Spinal cord (tissue), 10 donors: ENCODE measurements around the gene TUNAR. TPM values are rescaled to one million over a fixed set of nuclear protein-coding genes. Genes with fewer than 3 reads are reported as not detected.
A peak's percentile ranks its signal among the peaks of the same experiment; 100 is the strongest.

Experiments used
- DNase-seq, 6 donors: peaks; one replicate each; pipeline versions ENCODE4 v3.0.0 to v3.0.0-alpha.2; 2013 to 2015; ENCODE audit warnings: low spot score in 6 of 6, low read depth in 4 of 6
- H3K27ac ChIP-seq: one replicate; pipeline ENCODE4 v1.5.1; 2013; ENCODE audit warnings: low read depth, low read length, control low read depth
- H3K27me3 ChIP-seq: one replicate; pipeline ENCODE4 v1.6.1; 2013; ENCODE audit warnings: low read length; ENCODE audit not compliant: control insufficient read depth, insufficient read depth
- H3K36me3 ChIP-seq: one replicate; pipeline ENCODE4 v1.6.1; 2013; ENCODE audit warnings: low read length; ENCODE audit not compliant: control insufficient read depth, insufficient read depth
- H3K4me1 ChIP-seq: one replicate; pipeline ENCODE4 v1.6.1; 2013; ENCODE audit warnings: low read length; ENCODE audit not compliant: control insufficient read depth, insufficient read depth
- H3K4me3 ChIP-seq: one replicate; pipeline ENCODE4 v1.5.1; 2013; ENCODE audit warnings: low read depth, low read length, control low read depth
- H3K9me3 ChIP-seq: one replicate; pipeline ENCODE4 v1.6.1; 2013; ENCODE audit warnings: low read length; ENCODE audit not compliant: control insufficient read depth, insufficient read depth
- WGBS: methylation state at CpG from one replicate; pipeline ENCODE4 v1.1.5; 2013; ENCODE audit warnings: missing lambda C conversion rate; ENCODE audit not compliant: insufficient coverage; 5-methylcytosine and 5-hydroxymethylcytosine counted together
- polyA plus RNA-seq, 2 donors: library from polyadenylated mRNA; unstranded; fragments of 120-200 nt; gene quantifications; one replicate each; pipeline ENCODE4 v1.2.1, GENCODE V29; 2013; ENCODE audit not compliant: insufficient read length in 2 of 2
- total RNA-seq, 2 donors: library from RNA; depleted of rRNA in 1 of 2; stranded (reverse); fragments of 120-200 nt in 1 of 2; fragments of >200 nt in 1 of 2; gene quantifications; one replicate each; pipeline versions ENCODE4 v1.2.3 to v1.2.4, GENCODE V29; 2013 to 2014
- donor health status: healthy.

Gene TUNAR
- total and polyA plus RNA-seq, 4 donors: 9.6 to 97.1 (median 65.0) TPM

DNA sequence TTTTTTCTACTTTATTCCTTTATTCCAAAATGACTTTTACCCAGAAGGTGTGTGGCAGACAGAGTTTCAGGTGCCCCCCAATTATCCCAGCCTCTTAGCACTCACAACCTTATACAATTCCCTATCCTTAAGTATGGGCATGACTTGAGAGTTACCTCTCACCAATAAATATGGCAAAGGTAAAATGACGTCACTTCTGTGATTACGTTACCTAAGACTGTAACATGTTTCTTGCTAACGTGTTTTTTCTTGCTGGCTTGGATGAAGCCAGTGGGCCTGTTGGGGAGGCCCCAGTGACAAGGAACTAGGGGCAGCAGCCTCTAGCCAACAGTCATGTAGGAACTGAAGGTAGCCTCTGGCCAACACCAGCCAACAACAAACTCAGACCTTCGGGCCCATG lies 13.3 kb upstream of the TUNAR start:
- no peaks in the 10 kb centered on the region for H3K36me3 ChIP-seq
- H3K9me3 ChIP-seq: no peaks in the 10 kb centered on the region
- DNase-seq: no peak
- 82% methylated on average over 1 of the region's 4 CpGs for WGBS
- no peak overlapping the region for H3K27ac ChIP-seq
- H3K27me3 ChIP-seq: no peaks in the 10 kb centered on the region
- no peak overlapping the region for H3K4me3 ChIP-seq
- no peaks in the 10 kb centered on the region for H3K4me1 ChIP-seq

- no peaks in the 10 kb centered on the region for H3K9me3 ChIP-seq
- H3K4me3 ChIP-seq: no peak overlapping the region
- WGBS: 51% methylated on average over 4 of the region's 6 CpGs
- H3K27me3 ChIP-seq: no peaks in the 10 kb centered on the region
- peak in 1 of 6 donors; percentile 72 for DNase-seq
- H3K27ac ChIP-seq: no peak overlapping the region
- no peaks in the 10 kb centered on the region for H3K36me3 ChIP-seq
- H3K4me1 ChIP-seq: no peaks in the 10 kb centered on the region
Observed at GRCh38 chr14:95869776-95870175, 6.9 kb upstream of the TUNAR start.

- H3K27ac ChIP-seq: no peak overlapping the region
- WGBS: 87% methylated on average over 2 of the region's 7 CpGs
- no peaks in the 10 kb centered on the region for H3K36me3 ChIP-seq
- peaks cover 4% of the 10 kb centered on the region for H3K4me1 ChIP-seq
- H3K4me3 ChIP-seq: no peak overlapping the region
- H3K27me3 ChIP-seq: no peaks in the 10 kb centered on the region
- no peak for DNase-seq
- no peaks in the 10 kb centered on the region for H3K9me3 ChIP-seq
Observed at GRCh38 chr14:95870772-95871171, 5.9 kb upstream of the TUNAR start.

GRCh38 chr14:95871531-95871930 lies 5.1 kb upstream of the TUNAR start:
- WGBS: 74% methylated on average over 4 of the region's 4 CpGs
- no peak for DNase-seq
- no peak overlapping the region for H3K27ac ChIP-seq
- no peaks in the 10 kb centered on the region for H3K27me3 ChIP-seq
- peaks cover 7% of the 10 kb centered on the region for H3K4me1 ChIP-seq
- no peak overlapping the region for H3K4me3 ChIP-seq
- H3K36me3 ChIP-seq: no peaks in the 10 kb centered on the region
- no peaks in the 10 kb centered on the region for H3K9me3 ChIP-seq

GRCh38 chr14:95872777-95873176 lies 3.9 kb upstream of the TUNAR start:
- Histone ChIP-seq H3K36me3 (no peaks in the 10 kb centered on the region), H3K4me3 (no peak overlapping the region), H3K27me3 (peaks cover 6% of the 10 kb centered on the region), H3K9me3 (no peaks in the 10 kb centered on the region), H3K27ac (no peak overlapping the region), H3K4me1 (peaks cover 13% of the 10 kb centered on the region)
- DNase-seq: no peak
- no CpG with 5 or more reads among the region's 3 CpGs for WGBS

DNA sequence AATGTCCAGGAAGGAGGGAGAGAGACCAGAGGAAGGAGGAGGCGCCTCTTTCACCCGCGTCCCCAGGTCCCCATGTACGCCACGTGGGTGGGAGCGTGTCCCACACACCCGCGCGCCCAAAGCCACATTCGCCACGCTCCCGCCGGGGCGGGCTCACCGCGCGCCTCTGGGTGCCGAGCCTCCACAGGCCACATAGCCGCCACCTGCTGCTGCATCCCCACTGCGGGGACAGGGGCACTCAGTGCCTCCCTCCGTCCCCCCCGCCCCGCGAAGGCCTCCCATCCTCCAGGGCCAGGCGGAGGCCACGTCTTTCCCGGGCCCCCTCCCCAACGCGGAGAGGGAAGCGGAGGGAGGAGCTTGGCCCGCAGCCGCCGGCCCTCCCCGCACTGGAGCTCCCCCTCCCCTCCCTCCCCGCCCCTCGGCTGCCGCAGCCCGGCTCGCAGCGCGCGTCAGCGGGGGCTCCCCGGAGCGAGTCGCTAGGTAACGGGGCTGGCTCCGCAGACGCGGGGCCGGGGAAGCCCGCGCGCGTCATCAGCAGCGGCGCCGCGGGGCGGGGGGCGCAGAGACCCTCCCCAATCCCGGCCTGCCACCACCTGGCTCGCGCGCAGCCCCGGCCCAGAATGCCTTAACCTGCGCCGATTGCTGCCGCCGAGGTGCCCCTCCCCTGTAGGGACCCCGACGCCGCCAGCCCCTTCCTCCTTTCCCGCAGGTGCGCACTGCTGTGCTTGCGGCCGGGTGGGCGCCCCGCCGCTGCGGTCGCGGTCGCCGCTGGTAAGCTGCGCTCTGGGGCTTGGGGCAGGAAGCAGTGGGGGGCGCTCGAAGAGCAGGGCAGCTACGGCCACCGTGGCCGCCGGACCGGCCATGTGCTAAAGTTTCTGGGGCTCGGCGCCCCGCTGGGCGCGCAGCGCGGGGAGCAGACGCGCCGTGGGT lies 536 bp upstream of the TUNAR start:
- Histone ChIP-seq H3K27me3 (peaks cover 6% of the 10 kb centered on the region), H3K4me1 (peaks cover 16% of the 10 kb centered on the region), H3K9me3 (no peaks in the 10 kb centered on the region), H3K4me3 (peak overlapping the region; percentile 14), H3K27ac (no peak overlapping the region), H3K36me3 (no peaks in the 10 kb centered on the region)
- under 1% methylated on average over 94 of the region's 103 CpGs for WGBS
- peak in 3 of 6 donors; percentile 67 to 95 (median 87) for DNase-seq

DNA sequence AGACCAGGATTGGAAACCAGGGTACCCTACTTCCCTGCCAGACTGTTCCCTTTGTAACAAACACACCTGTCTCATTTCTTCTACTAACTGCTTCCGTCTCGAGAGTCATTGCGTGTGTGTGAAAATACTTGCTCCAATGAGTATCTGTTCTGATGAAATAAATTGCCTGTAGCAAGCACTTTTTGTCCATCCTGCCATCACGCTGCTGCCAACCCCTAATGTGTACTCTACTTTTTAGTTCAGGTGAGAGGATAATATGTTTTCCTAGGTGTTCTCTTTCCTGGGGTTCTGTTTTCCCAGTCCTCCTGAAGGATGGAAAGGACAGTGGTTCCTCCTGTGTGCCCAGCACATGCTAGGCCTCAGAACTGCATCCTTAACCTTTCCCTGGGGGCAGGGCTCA lies 1.0 kb downstream of the TUNAR start:
- peaks cover 6% of the 10 kb centered on the region for H3K27me3 ChIP-seq
- WGBS: no CpG with 5 or more reads among the region's 4 CpGs

DNA sequence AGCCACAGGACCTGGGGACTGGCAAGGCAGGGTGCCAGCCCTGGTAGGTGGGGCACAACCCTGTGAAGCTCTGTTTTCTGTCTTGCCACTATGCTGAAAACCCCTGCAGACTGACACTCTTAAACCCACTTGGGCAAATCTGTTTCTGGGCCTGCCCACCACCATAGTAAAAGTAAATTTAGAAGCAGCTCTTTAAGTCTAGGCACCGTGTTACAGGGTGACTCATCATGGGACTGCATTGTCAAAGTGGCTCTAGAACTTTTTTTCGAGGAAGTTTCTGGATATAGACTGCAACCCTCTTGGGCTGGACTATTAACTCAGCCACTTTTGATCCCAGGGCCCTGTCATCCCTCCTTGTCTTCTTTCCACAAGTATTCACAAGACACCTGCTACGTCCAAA lies 7.7 kb downstream of the TUNAR start:
- Histone ChIP-seq H3K4me1 (peaks cover 20% of the 10 kb centered on the region), H3K27me3 (no peaks in the 10 kb centered on the region), H3K27ac (no peak overlapping the region), H3K36me3 (peaks cover 7% of the 10 kb centered on the region), H3K4me3 (no peak overlapping the region), H3K9me3 (no peaks in the 10 kb centered on the region)
- WGBS: 94% methylated on average over 2 of the region's 3 CpGs
- DNase-seq: no peak

More for the DNA sequence above, 1.0 kb downstream of the TUNAR start:
- DNase-seq: peak in 1 of 6 donors; percentile 34
- no peak overlapping the region for H3K27ac ChIP-seq
- H3K36me3 ChIP-seq: no peaks in the 10 kb centered on the region
- peaks cover 16% of the 10 kb centered on the region for H3K4me1 ChIP-seq
- H3K9me3 ChIP-seq: no peaks in the 10 kb centered on the region
- peak overlapping the region; percentile 38 for H3K4me3 ChIP-seq

DNA sequence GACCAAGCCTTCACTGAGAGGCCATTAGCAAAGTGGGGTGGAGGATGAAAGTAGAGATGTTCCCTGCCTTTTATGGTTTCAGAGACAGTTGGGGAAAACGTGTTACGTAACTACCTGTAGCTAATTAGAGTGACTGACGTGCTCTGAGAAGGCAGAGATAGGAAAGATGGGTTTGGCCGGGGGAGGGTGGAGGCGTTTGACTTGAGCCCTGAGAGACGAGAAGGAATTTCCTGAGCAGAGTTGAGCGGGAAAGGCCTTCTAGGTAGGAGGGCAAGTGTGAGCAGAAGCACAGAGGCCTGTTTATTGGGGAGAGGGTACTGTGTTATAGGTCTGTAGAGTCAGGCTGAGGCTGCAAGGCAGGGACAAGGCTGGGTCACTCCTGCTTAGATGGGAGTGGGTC lies 8.6 kb downstream of the TUNAR start:
- Histone ChIP-seq H3K27me3 (no peaks in the 10 kb centered on the region), H3K36me3 (peaks cover 11% of the 10 kb centered on the region), H3K4me1 (peaks cover 20% of the 10 kb centered on the region), H3K9me3 (no peaks in the 10 kb centered on the region), H3K4me3 (no peak overlapping the region), H3K27ac (no peak overlapping the region)
- DNase-seq: no peak
- WGBS: 77% methylated on average over 7 of the region's 7 CpGs

DNA sequence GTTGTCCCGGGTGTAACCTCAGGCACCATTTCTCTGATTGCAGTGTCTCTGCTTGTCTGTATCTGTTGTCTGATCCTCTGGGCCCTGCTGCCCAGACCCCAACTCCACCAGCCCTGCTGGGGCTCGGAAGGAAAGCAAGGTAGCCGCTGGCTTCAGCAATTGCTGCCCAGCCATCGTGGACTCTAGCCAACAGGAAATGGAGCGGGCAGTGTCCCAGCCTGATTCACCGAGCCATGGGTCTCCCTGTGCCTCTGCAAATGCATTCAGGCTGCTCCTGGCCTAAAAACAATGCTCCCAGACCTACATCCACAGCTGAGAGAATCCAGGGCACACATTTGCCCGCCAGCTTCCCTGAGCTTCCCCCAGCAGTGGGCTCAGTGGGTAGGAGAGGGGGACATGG lies 9.2 kb downstream of the TUNAR start:
- H3K27ac ChIP-seq: no peak overlapping the region
- H3K4me1 ChIP-seq: peaks cover 20% of the 10 kb centered on the region
- H3K36me3 ChIP-seq: peaks cover 11% of the 10 kb centered on the region
- DNase-seq: peak in 2 of 6 donors; percentile 55 to 66
- no peaks in the 10 kb centered on the region for H3K9me3 ChIP-seq
- WGBS: 36% methylated on average over 6 of the region's 7 CpGs
- H3K4me3 ChIP-seq: no peak overlapping the region
- H3K27me3 ChIP-seq: no peaks in the 10 kb centered on the region
